Activated CD4-positive, alpha-beta T cell treated with anti-CD3 and anti-CD28 coated beads for 36 hours (primary cell): ENCODE results near the gene TCP11L2. TPM values are rescaled to one million over a fixed set of nuclear protein-coding genes. Genes with fewer than 3 reads are reported as not detected.
"Not testable (repeated sequence)": the region's sequence is repeated elsewhere in the genome, so short reads cannot be mapped to it uniquely, and the experiment has no call there.

Source experiments
- ATAC-seq: fragments of 200-7000 bp; cut with Tn5 transposase; one replicate; pipeline ENCODE4 v1.10.0; 2021; ENCODE audit warnings: mild to moderate bottlenecking, moderate library complexity
- CTCF ChIA-PET: fragments of 350-600 bp; sonication (Branson Sonifier 250); formaldehyde crosslinking; loops from one replicate; lab custom pipeline; 2021; ENCODE audit warnings: antibody characterized with exemption; lab: Charles Lee
- POLR2A ChIA-PET: fragments of 350-600 bp; sonication (Branson Sonifier 250); formaldehyde crosslinking; loops from one replicate; lab custom pipeline; 2021; ENCODE audit warnings: antibody characterized with exemption, inconsistent platforms; lab: Charles Lee
- DNase-seq: peaks from one replicate; pipeline ENCODE4 v3.0.0-alpha.2; 2020
- H3K27ac Mint-ChIP-seq: one replicate; pipeline ENCODE4 v1.8.0; 2021; ENCODE audit warnings: mixed read lengths
- H3K27me3 Mint-ChIP-seq: one replicate; pipeline ENCODE4 v1.8.0; 2021; ENCODE audit warnings: mixed read lengths
- H3K36me3 Mint-ChIP-seq: one replicate; pipeline ENCODE4 v1.8.0; 2021; ENCODE audit warnings: low read depth, mixed read lengths
- H3K4me1 Mint-ChIP-seq: one replicate; pipeline ENCODE4 v1.8.0; 2021; ENCODE audit warnings: mixed read lengths
- H3K4me3 Mint-ChIP-seq: one replicate; pipeline ENCODE4 v1.8.0; 2021; ENCODE audit warnings: mild to moderate bottlenecking, moderate library complexity, mixed read lengths
- H3K9me3 Mint-ChIP-seq: one replicate; pipeline ENCODE4 v1.8.0; 2021; ENCODE audit warnings: low read depth, mixed read lengths
- intact Hi-C, 2 experiments: fragments of 100-400 bp; cut with DNase I in 1 of 2; cut with micrococcal nuclease in 1 of 2; formaldehyde crosslinking; loops; one replicate each; pipeline versions ENCODE4 v1.14.2 to v1.15.1; 2022 to 2024; cut with DNase I, micrococcal nuclease
- total RNA-seq, 2 experiments: library from RNA; stranded (reverse); gene quantifications; one replicate each; pipeline ENCODE4 v1.2.3, GENCODE V29; 2021

Gene TCP11L2
- total RNA-seq, 2 experiments from 2014 or later: 8.6 to 11.8 TPM

- ATAC-seq (no peak), DNase-seq (no peak)
- no peak overlapping the region for H3K4me3 Mint-ChIP-seq
- no peaks in the 10 kb centered on the region for H3K9me3 Mint-ChIP-seq
- H3K27ac Mint-ChIP-seq: no peak overlapping the region
- peaks cover 14% of the 10 kb centered on the region for H3K4me1 Mint-ChIP-seq
- peaks cover 7% of the 10 kb centered on the region for H3K36me3 Mint-ChIP-seq
- H3K27me3 Mint-ChIP-seq: no peaks in the 10 kb centered on the region
- ChIA-PET CTCF (interaction anchor here (0.6 to 1.0 kb wide), 4 partner anchors 24 to 446 kb away, joined by 3 to 4 read pairs (median 3); no protein-coding TSS in a partner anchor), POLR2A (interaction anchor here (0.7 kb wide), 1 partner anchor 138 kb away, joined by 4 read pairs; no protein-coding TSS in a partner anchor)
- intact Hi-C loops: no loop called here
Measured at GRCh38 chr12:106360400-106360994, 58.0 kb downstream of the TCP11L2 start.

DNA sequence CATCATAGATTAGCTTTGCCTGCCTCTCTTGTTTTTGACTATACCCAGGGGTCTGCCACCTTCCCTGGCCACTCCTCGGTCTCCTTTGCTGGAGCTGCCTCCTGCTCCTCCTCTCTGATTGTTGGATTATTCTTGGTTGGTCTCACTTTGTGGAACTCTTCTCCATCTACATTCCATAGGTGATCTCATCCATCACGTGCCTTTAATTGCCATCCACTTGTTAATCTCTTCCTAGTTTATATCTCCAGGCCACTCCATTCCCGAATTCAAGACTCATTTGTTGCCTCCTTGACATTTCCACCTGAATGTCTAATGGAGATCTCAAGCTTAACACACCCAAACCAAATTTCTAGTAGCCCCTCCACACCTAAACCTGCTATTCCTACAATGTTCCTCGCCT, 60.4 kb downstream of the TCP11L2 start:
- ChIA-PET POLR2A (no interaction called here), CTCF (interaction anchor here (0.6 to 1.7 kb wide), 5 partner anchors 13 to 606 kb away, joined by 3 to 4 read pairs (median 3); no protein-coding TSS in a partner anchor)
- H3K27me3 Mint-ChIP-seq: no peaks in the 10 kb centered on the region
- ATAC-seq (no peak), DNase-seq (no peak)
- no peak overlapping the region for H3K4me3 Mint-ChIP-seq
- H3K4me1 Mint-ChIP-seq: peaks cover 8% of the 10 kb centered on the region
- no peak overlapping the region for H3K27ac Mint-ChIP-seq
- H3K9me3 Mint-ChIP-seq: no peaks in the 10 kb centered on the region
- intact Hi-C loops: no loop called here
- peaks cover 8% of the 10 kb centered on the region for H3K36me3 Mint-ChIP-seq

DNA sequence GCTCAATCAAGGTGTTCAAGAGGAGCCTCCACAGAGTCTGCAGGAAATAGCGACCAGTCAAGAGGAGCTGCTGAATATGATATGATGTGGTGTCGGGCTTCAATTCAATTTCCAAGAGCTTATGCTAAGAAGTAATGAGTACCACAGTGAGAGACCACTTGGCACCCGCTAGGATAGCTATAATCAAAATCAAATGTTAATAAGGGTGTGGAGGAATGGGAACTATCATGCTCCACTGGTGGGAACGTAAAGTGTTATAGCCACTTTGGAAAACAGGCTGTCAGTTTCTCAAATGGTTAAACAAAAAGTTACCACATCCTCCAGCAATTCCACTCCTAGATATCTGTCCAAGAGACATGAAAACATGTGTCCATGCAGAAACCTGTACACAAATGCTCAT, 61.7 kb downstream of the TCP11L2 start:
- no peaks in the 10 kb centered on the region for H3K9me3 Mint-ChIP-seq
- H3K36me3 Mint-ChIP-seq: peaks cover 6% of the 10 kb centered on the region
- no peak overlapping the region for H3K27ac Mint-ChIP-seq
- ChIA-PET CTCF (interaction anchor here (1.5 kb wide), 1 partner anchor 11 kb away, joined by 4 read pairs; no protein-coding TSS in a partner anchor), POLR2A (no interaction called here)
- H3K4me3 Mint-ChIP-seq: no peak overlapping the region
- DNase-seq: no peak
- H3K27me3 Mint-ChIP-seq: no peaks in the 10 kb centered on the region
- intact Hi-C loops: no loop called here
- no peaks in the 10 kb centered on the region for H3K4me1 Mint-ChIP-seq
- no peak for ATAC-seq

GRCh38 chr12:106369624-106370346, 67.3 kb downstream of the TCP11L2 start:
- intact Hi-C loops: no loop called here
- DNase-seq (no peak), ATAC-seq (no peak)
- no peaks in the 10 kb centered on the region for H3K27me3 Mint-ChIP-seq
- H3K27ac Mint-ChIP-seq: no peak overlapping the region
- ChIA-PET CTCF (no interaction called here), POLR2A (no interaction called here)
- H3K9me3 Mint-ChIP-seq: peaks cover 5% of the 10 kb centered on the region
- no peaks in the 10 kb centered on the region for H3K4me1 Mint-ChIP-seq
- H3K4me3 Mint-ChIP-seq: no peak overlapping the region
- H3K36me3 Mint-ChIP-seq: peaks cover 38% of the 10 kb centered on the region

GRCh38 chr12:106378788-106379187, 76.3 kb downstream of the TCP11L2 start:
- Mint-ChIP-seq H3K4me3 (no peak overlapping the region), H3K4me1 (peaks cover 9% of the 10 kb centered on the region), H3K36me3 (peaks cover 50% of the 10 kb centered on the region), H3K9me3 (peaks cover 3% of the 10 kb centered on the region), H3K27me3 (no peaks in the 10 kb centered on the region), H3K27ac (no peak overlapping the region)
- CTCF ChIA-PET: interaction anchor here (0.6 to 2.0 kb wide), 4 partner anchors 21 to 541 kb away, joined by 3 to 7 read pairs (median 4); partner anchors contain the start of gene POLR3B
- intact Hi-C loops: no loop called here
- ATAC-seq: no peak
- DNase-seq: no peak
- POLR2A ChIA-PET: no interaction called here

- H3K27ac Mint-ChIP-seq: no peak overlapping the region
- ChIA-PET CTCF (interaction anchor here (1.3 to 1.4 kb wide), 2 partner anchors 9 to 14 kb away, joined by 4 to 6 read pairs; no protein-coding TSS in a partner anchor), POLR2A (no interaction called here)
- H3K36me3 Mint-ChIP-seq: peaks cover 35% of the 10 kb centered on the region
- ATAC-seq (no peak), DNase-seq (no peak)
- no peaks in the 10 kb centered on the region for H3K27me3 Mint-ChIP-seq
- no peak overlapping the region for H3K4me3 Mint-ChIP-seq
- intact Hi-C loops: no loop called here
- H3K9me3 Mint-ChIP-seq: no peaks in the 10 kb centered on the region
- H3K4me1 Mint-ChIP-seq: peaks cover 9% of the 10 kb centered on the region
Measured at GRCh38 chr12:106380954-106381353, 78.4 kb downstream of the TCP11L2 start.

GRCh38 chr12:106381866-106382265, 79.3 kb downstream of the TCP11L2 start:
- H3K4me3 Mint-ChIP-seq, POLR2A ChIA-PET, H3K27me3 Mint-ChIP-seq, H3K27ac Mint-ChIP-seq, intact Hi-C loops, ATAC-seq, H3K9me3 Mint-ChIP-seq, DNase-seq, H3K4me1 Mint-ChIP-seq: not testable (repeated sequence)
- CTCF ChIA-PET: interaction anchor here (0.8 to 2.8 kb wide), 3 partner anchors 14 to 411 kb away, joined by 3 to 12 read pairs (median 4); partner anchors contain the start of gene POLR3B
- H3K36me3 Mint-ChIP-seq: peaks cover 28% of the 10 kb centered on the region

- POLR2A ChIA-PET: no interaction called here
- intact Hi-C loops: loop anchor here (1.0 to 5.0 kb wide), 5 partner anchors 454 to 718 kb away; no protein-coding TSS in a partner anchor
Measured at GRCh38 chr12:106386813-106387535, 84.4 kb downstream of the TCP11L2 start.

DNA sequence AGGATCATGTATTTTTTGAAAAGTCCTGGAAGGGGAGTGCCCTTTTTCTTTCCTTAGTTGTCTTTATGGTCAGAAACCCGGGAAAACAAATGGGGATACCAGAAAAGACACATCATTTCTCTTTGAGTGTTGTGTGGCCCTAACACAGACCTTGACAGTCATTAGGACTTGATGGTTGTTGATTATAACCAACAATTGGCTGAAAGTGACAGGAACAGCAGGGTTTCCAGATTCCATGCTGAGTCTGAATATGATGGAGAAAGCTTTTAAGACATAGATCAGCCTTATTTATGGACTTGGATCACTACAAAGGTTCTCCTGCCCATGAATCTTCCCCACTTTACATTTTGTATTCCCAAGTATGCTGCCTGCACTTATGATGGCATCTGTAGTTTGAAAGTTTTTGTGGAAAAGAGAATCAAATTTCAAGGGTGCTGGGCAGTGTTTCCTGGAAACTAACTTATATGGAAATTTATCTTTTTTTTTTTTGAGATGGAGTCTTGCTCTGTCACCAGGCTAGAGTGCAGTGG, 85.4 kb downstream of the TCP11L2 start:
- Mint-ChIP-seq H3K4me1 (no peaks in the 10 kb centered on the region), H3K27ac (no peak overlapping the region), H3K9me3 (no peaks in the 10 kb centered on the region), H3K4me3 (no peak overlapping the region), H3K36me3 (peaks cover 13% of the 10 kb centered on the region), H3K27me3 (no peaks in the 10 kb centered on the region)
- DNase-seq (no peak), ATAC-seq (no peak)
- POLR2A ChIA-PET: no interaction called here
- CTCF ChIA-PET: interaction anchor here (1.2 to 3.2 kb wide), 4 partner anchors 28 to 532 kb away, joined by 4 to 16 read pairs (median 8); partner anchors contain the start of gene POLR3B
- intact Hi-C loops: loop anchor here (2.0 to 5.0 kb wide), 3 partner anchors 454 to 717 kb away; no protein-coding TSS in a partner anchor

More at GRCh38 chr12:106386813-106387535, 84.4 kb downstream of the TCP11L2 start:
- Mint-ChIP-seq H3K9me3 (no peaks in the 10 kb centered on the region), H3K27ac (no peak overlapping the region), H3K27me3 (no peaks in the 10 kb centered on the region), H3K36me3 (peaks cover 14% of the 10 kb centered on the region), H3K4me3 (no peak overlapping the region), H3K4me1 (no peaks in the 10 kb centered on the region)
- no peak for ATAC-seq
- CTCF ChIA-PET: interaction anchor here (0.6 to 3.2 kb wide), 9 partner anchors 25 to 1248 kb away, joined by 3 to 16 read pairs (median 4); partner anchors contain the start of gene POLR3B
- DNase-seq: no peak

- Mint-ChIP-seq H3K27ac (no peak overlapping the region), H3K27me3 (no peaks in the 10 kb centered on the region), H3K36me3 (peaks cover 18% of the 10 kb centered on the region), H3K4me3 (no peak overlapping the region), H3K4me1 (no peaks in the 10 kb centered on the region), H3K9me3 (no peaks in the 10 kb centered on the region)
- ChIA-PET POLR2A (no interaction called here), CTCF (interaction anchor here (3.2 kb wide), 1 partner anchor 452 kb away, joined by 16 read pairs; no protein-coding TSS in a partner anchor)
- DNase-seq (no peak), ATAC-seq (no peak)
- intact Hi-C loops: loop anchor here in 1 of 2 experiments (5.0 kb wide), 2 partner anchors 453 to 713 kb away; no protein-coding TSS in a partner anchor
Measured at GRCh38 chr12:106389151-106389550, 86.6 kb downstream of the TCP11L2 start.

GRCh38 chr12:106392759-106393158, 90.2 kb downstream of the TCP11L2 start:
- ChIA-PET CTCF (no interaction called here), POLR2A (no interaction called here)
- Mint-ChIP-seq H3K36me3 (peaks cover 44% of the 10 kb centered on the region), H3K9me3 (no peaks in the 10 kb centered on the region), H3K27me3 (no peaks in the 10 kb centered on the region), H3K27ac (no peak overlapping the region), H3K4me1 (no peaks in the 10 kb centered on the region), H3K4me3 (no peak overlapping the region)
- no peak for ATAC-seq
- no peak for DNase-seq
- intact Hi-C loops: no loop called here
